K562 (cell line): Measurements from ENCODE around the gene PAN3. TPM values are rescaled to one million over a fixed set of nuclear protein-coding genes. Genes with fewer than 3 reads are reported as not detected.

Experiments used
- ATAC-seq: fragments of 200-7000 bp; cut with Tn5 transposase; 3 replicates; pipeline ENCODE4 v1.9.1; 2020; ENCODE audit warnings: moderate library complexity
- BruUV-seq: library from RNA; stranded (reverse); fragments of 400-500 nt; replicated peaks from 2 replicates; lab custom pipeline; 2021; lab: Mats Ljungman, UMichigan
- CTCF ChIA-PET: fragments of 300-600 bp; formaldehyde crosslinking; extraction: SDS; loops from one replicate; lab custom pipeline; 2021; ENCODE audit warnings: low intra/inter-chr PET ratio; lab: Yijun Ruan, JAX
- POLR2A ChIA-PET: fragments of 300-600, 350-650 bp; sonication (Branson Sonifier 250); formaldehyde crosslinking; extraction: SDS; loops from one replicate; lab custom pipeline; 2021; ENCODE audit warnings: antibody characterized with exemption, inconsistent platforms; lab: Yijun Ruan, JAX
- DNase-seq, 4 experiments: peaks; one replicate each; pipeline versions ENCODE4 v3.0.0 to v3.0.0-alpha.2; 2011 to 2018; ENCODE audit warnings: low spot score in 3 of 4, mixed read lengths in 3 of 4; ENCODE audit errors: extremely low read depth in 1 of 4
- FAIRE-seq: peaks from 2 replicates; lab custom pipeline; 2011; peaks lifted over from hg19 to GRCh38; lab: Jason Lieb, UNC
- H2AFZ ChIP-seq: 2 replicates; pipeline ENCODE4 v1.6.0; 2011; ENCODE audit warnings: low read depth, low read length, control low read depth, inconsistent platforms
- H3K27ac ChIP-seq: fragments of 200-600 bp; 3 replicates; pipeline ENCODE4 v1.8.0; 2011; ENCODE audit warnings: low read depth, mild to moderate bottlenecking, control low read depth, inconsistent platforms, low read length, moderate library complexity, mixed read lengths; ENCODE audit errors: extremely low read depth
- H3K27me3 ChIP-seq, 2 experiments: fragments of 300-600 bp in 1 of 2; 2 replicates in 1 of 2; 3 replicates in 1 of 2; pipeline versions ENCODE4 v1.6.0 to v1.8.0; 2011; ENCODE audit warnings: inconsistent platforms in 2 of 2, low read length in 2 of 2, mild to moderate bottlenecking in 1 of 2, mixed read lengths in 1 of 2, moderate library complexity in 1 of 2; ENCODE audit not compliant: control insufficient read depth in 2 of 2, insufficient read depth in 2 of 2
- H3K36me3 ChIP-seq: fragments of 300-600 bp; 3 replicates; pipeline ENCODE4 v1.8.0; 2011; ENCODE audit warnings: mild to moderate bottlenecking, low read length, inconsistent platforms; ENCODE audit not compliant: control insufficient read depth, insufficient read depth
- H3K4me1 ChIP-seq, 2 experiments: fragments of 200-600 bp in 1 of 2; replicated peaks in 1 of 2; 2 replicates in 1 of 2; 3 replicates in 1 of 2; pipeline versions ENCODE4 v1.5.1 to v1.8.0; 2011; ENCODE audit warnings: inconsistent platforms in 2 of 2, low read length in 2 of 2, mild to moderate bottlenecking in 1 of 2, mixed read lengths in 1 of 2, moderate library complexity in 1 of 2; ENCODE audit not compliant: control insufficient read depth in 2 of 2, insufficient read depth in 2 of 2
- H3K4me2 ChIP-seq: 2 replicates; pipeline ENCODE4 v1.6.1; 2011; ENCODE audit warnings: low read length, control low read depth, inconsistent platforms, mixed read lengths; ENCODE audit not compliant: insufficient read depth
- H3K4me3 ChIP-seq: fragments of 200-600 bp; sonication (generic), shearing (Covaris generic); 2 replicates; pipeline ENCODE4 v1.5.1; 2016; ENCODE audit warnings: control low read depth, inconsistent platforms
- H3K79me2 ChIP-seq: fragments of 200-600 bp; 3 replicates; pipeline ENCODE4 v1.8.0; 2011; ENCODE audit warnings: low read length, inconsistent platforms; ENCODE audit not compliant: control insufficient read depth, insufficient read depth
- H3K9ac ChIP-seq, 2 experiments: 2 replicates each; pipeline versions ENCODE4 v1.6.0 to v1.6.1; 2011; ENCODE audit warnings: low read depth in 2 of 2, low read length in 2 of 2, control low read depth in 1 of 2, inconsistent platforms in 1 of 2, mild to moderate bottlenecking in 1 of 2, mixed read lengths in 1 of 2; ENCODE audit not compliant: insufficient read depth in 1 of 2
- H3K9me1 ChIP-seq: one replicate; pipeline ENCODE4 v1.6.0; 2011; ENCODE audit warnings: inconsistent platforms, mild to moderate bottlenecking, low read length, moderate library complexity; ENCODE audit not compliant: control insufficient read depth, insufficient read depth
- H3K9me3 ChIP-seq: replicated peaks from 2 replicates; pipeline ENCODE4 v1.5.1; 2011; ENCODE audit warnings: low read depth, low read length, inconsistent platforms; ENCODE audit not compliant: control insufficient read depth, insufficient read depth
- H4K20me1 ChIP-seq: replicated peaks from 2 replicates; pipeline ENCODE4 v1.6.1; 2011; ENCODE audit warnings: low read length, inconsistent platforms, mixed read lengths; ENCODE audit not compliant: control insufficient read depth, insufficient read depth
- CBX3 ChIP-seq, 2 experiments: IDR thresholded peaks; 1 replicate in 1 of 2; 2 replicates in 1 of 2; pipeline ENCODE4 v1.6.1; 2012; ENCODE audit warnings: inconsistent platforms in 2 of 2, low read length in 2 of 2, borderline replicate concordance in 1 of 2, control low read depth in 1 of 2
- CHD1 ChIP-seq: fragments of 200-600 bp; sonication (generic); IDR thresholded peaks from one replicate; pipeline ENCODE4 v1.6.1; 2012; ENCODE audit warnings: mild to moderate bottlenecking, moderate library complexity, low read length, inconsistent platforms
- LCOR ChIP-seq: sonication (generic); formaldehyde crosslinking; IDR thresholded peaks from 2 replicates; pipeline ENCODE4 v1.8.0; 2022; ENCODE audit warnings: mild to moderate bottlenecking, missing genetic modification reagents
- MCM2 ChIP-seq: fragments of 450-650 bp; IDR thresholded peaks from 2 replicates; pipeline ENCODE4 v1.6.1; 2017; ENCODE audit warnings: low read depth, mild to moderate bottlenecking
- NR2C1 ChIP-seq, 2 experiments: fragments of 450-650 bp; IDR thresholded peaks; 2 replicates each; pipeline ENCODE4 v1.6.1; 2017; ENCODE audit warnings: mild to moderate bottlenecking in 2 of 2, antibody characterized with exemption in 1 of 2, inconsistent platforms in 1 of 2, missing compliant biosample characterization in 1 of 2, missing genetic modification characterization in 1 of 2
- ZFP1 ChIP-seq: fragments of 450-650 bp; formaldehyde crosslinking; IDR thresholded peaks from 2 replicates; pipeline ENCODE4 v1.4.0; 2020; ENCODE audit warnings: mild to moderate bottlenecking, mixed read lengths
- ZNF217 ChIP-seq: sonication (generic); formaldehyde crosslinking; IDR thresholded peaks from 2 replicates; pipeline ENCODE4 v1.8.0; 2022; ENCODE audit warnings: mild to moderate bottlenecking, missing genetic modification reagents
- WGBS: fragments of 100-300 bp; shearing (Covaris generic); methylation state at CpG from one replicate; pipeline ENCODE4 v1.1.6; 2016; ENCODE audit warnings: low coverage, mixed read lengths; ENCODE audit not compliant: insufficient coverage; ENCODE audit errors: missing lambda C conversion rate; 5-methylcytosine and 5-hydroxymethylcytosine counted together
- in situ Hi-C: fragments of 300-500 bp; cut with MboI; formaldehyde crosslinking; loops from 4 replicates; pipeline ENCODE4 v1.15.0; 2018; ENCODE audit warnings: inconsistent platforms, mixed read lengths
- intact Hi-C: fragments of 100-400 bp; cut with micrococcal nuclease; formaldehyde crosslinking; loops from 2 replicates; pipeline ENCODE4 v1.14.2; 2022
- polyA plus RNA-seq, 8 experiments: library from polyadenylated mRNA; depleted of rRNA in 4 of 8; stranded (reverse) in 5 of 8; unstranded in 3 of 8; fragments of >200 nt; fragmentation: Nextera tagmentation in 2 of 8; fragmentation: Illumina TruSeq in 1 of 8; extraction: Ambion mirVana in 2 of 8; extraction: Trizol in 1 of 8; gene quantifications; 2 replicates each; pipeline versions ENCODE4 v1.2.1 to v1.2.3, GENCODE V29; 2011 to 2014; ENCODE audit warnings: inconsistent platforms in 1 of 8, missing spikeins in 1 of 8
- total RNA-seq, 7 experiments: library from RNA; depleted of rRNA in 6 of 7; stranded (reverse); fragments of >200 nt in 6 of 7; fragmentation: Illumina TruSeq in 2 of 7; extraction: Trizol in 2 of 7; gene quantifications; 2 replicates each; pipeline versions ENCODE4 v1.2.1 to v1.2.3, GENCODE V29; 2011 to 2021; ENCODE audit warnings: low replicate concordance in 1 of 7

PAN3 gene
- total and polyA plus RNA-seq, 9 of the 15 experiments (the other 6 are each of a cell fraction or from before 2014, with no cell fraction given), result 7.2 to 19.9 (median 11.6) TPM

DNA sequence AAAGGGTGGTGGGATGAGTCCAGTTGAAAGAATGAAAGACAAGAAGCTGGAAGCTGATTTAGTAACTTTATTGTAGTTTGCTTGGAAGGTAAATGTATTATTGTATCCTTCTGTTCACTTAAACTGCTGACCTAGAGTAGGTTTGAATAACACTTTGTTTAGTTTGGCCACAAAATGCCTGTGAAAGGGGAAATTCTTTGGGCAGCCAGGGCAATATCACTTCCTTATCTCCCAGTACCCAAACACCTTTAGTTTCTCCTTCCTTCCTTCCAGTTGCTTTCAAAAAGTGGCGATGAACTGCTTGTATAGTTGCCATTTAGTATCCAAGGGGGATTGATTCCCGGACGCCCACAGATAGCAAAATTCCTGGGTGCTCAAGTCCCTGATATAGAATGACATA, 120.1 kb downstream of the PAN3 start (continued):
- TF ChIP-seq ZNF217 (CRISPR knock-in tag), result no peak
- TF ChIP-seq, all 486 proteins: peak for 0

DNA sequence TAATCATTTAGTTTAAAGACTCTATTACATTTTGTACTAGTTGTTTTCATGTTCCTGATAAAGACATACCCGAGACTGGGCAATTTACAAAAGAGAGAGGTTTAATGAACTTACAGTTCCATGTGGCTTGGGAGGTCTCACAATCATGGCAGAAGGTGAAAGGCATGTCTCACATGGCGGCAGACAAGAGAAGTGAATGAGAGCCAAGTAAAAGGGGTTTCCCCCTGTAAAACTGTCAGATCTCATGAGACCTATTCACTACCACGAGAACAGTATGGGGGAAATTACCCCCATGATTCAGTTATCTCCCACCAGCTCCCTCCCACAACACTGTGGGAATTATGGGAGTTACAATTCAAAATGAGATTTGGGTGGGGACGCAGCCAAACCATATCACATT, 129.2 kb downstream of the PAN3 start:
- H4K20me1 ChIP-seq, result no peaks in the 10 kb centered on the region
- no peak for FAIRE-seq
- no peak overlapping the region for H3K4me3 ChIP-seq
- no peaks in the 10 kb centered on the region for H3K9me3 ChIP-seq
- no peak for DNase-seq
- H3K4me2 ChIP-seq, result no peak overlapping the region
- H2AFZ ChIP-seq, result no peak overlapping the region
- in situ Hi-C loops, result no loop called here
- H3K79me2 ChIP-seq, result no peaks in the 10 kb centered on the region
- peaks cover 40% of the 10 kb centered on the region; the same call in 2 of the 3 replicates for H3K36me3 ChIP-seq
- ChIA-PET POLR2A (no interaction called here), CTCF (no interaction called here)
- intact Hi-C loops, result no loop called here
- no TSS peak for BruUV-seq
- no peak overlapping the region for H3K27ac ChIP-seq
- H3K9me1 ChIP-seq, result no peaks in the 10 kb centered on the region
- TF ChIP-seq LCOR (CRISPR knock-in tag) (no peak), MCM2 (no peak), CBX3 (IDR thresholded peaks at IDR 0.05; ENCODE audit: borderline replicate concordance in 1 of 2, low read length in 2 of 2) (no peak), NR2C1 (IDR thresholded peaks at IDR 0.05) (no peak), NR2C1 (tag; IDR thresholded peaks at IDR 0.05) (no peak), CHD1 (no peak), ZFP1 (no peak)
- no peak overlapping the region for H3K9ac ChIP-seq
- 91% methylated on average over 4 of the region's 4 CpGs for WGBS
- H3K27me3 ChIP-seq, result no peaks in the 10 kb centered on the region
- no peaks in the 10 kb centered on the region for H3K4me1 ChIP-seq
- no peak for ATAC-seq
